HCT116 (cell line): ENCODE measurements around the gene GABBR2. TPM values are rescaled to one million over a fixed set of nuclear protein-coding genes. Genes with fewer than 3 reads are reported as not detected.

Source experiments
- ATAC-seq: fragments of 200-7000 bp; cut with Tn5 transposase; 2 replicates; pipeline ENCODE4 v1.9.1; 2020; ENCODE audit warnings: mild to moderate bottlenecking, moderate library complexity
- BruUV-seq: library from RNA; stranded (reverse); fragments of 400-500 nt; replicated peaks from 2 replicates; lab custom pipeline; 2021; lab: Mats Ljungman, UMichigan
- CTCF ChIA-PET: fragments of 300-600 bp; sonication (Branson Sonifier 250); formaldehyde crosslinking; loops from one replicate; lab custom pipeline; 2021; ENCODE audit warnings: antibody characterized with exemption; lab: Charles Lee
- POLR2A ChIA-PET: fragments of 300-600, 350-600 bp; sonication (Branson Sonifier 250); formaldehyde crosslinking; loops from one replicate; lab custom pipeline; 2021; ENCODE audit warnings: antibody characterized with exemption; lab: Charles Lee
- RAD21 ChIA-PET, 2 experiments: fragments of 300-600 bp; sonication (Branson Sonifier 250); formaldehyde crosslinking; loops; one replicate each; lab custom pipeline; 2023; ENCODE audit warnings: low total read pairs in 2 of 2; ENCODE audit not compliant: uncharacterized antibody in 2 of 2, unreplicated experiment in 2 of 2, low non-redundant PET in 1 of 2; lab: Charles Lee
- DNase-seq: peaks from one replicate; pipeline ENCODE4 v3.0.0-alpha.2; 2010; ENCODE audit warnings: low read depth, low spot score
- H2AFZ ChIP-seq: fragments of 200-600 bp; shearing (Covaris generic), sonication (generic); 2 replicates; pipeline ENCODE4 v1.6.1; 2017; ENCODE audit warnings: low read depth, mixed run types, mixed read lengths, antibody characterized with exemption, low read length; ENCODE audit not compliant: poor library complexity, severe bottlenecking
- H3K27ac ChIP-seq: 2 replicates; pipeline ENCODE4 v1.5.1; 2012; ENCODE audit warnings: low read depth, low read length
- H3K27me3 ChIP-seq: fragments of 200-600 bp; sonication (generic); 2 replicates; pipeline ENCODE4 v1.6.1; 2016; ENCODE audit warnings: mixed run types, low read length, mixed read lengths; ENCODE audit not compliant: insufficient read depth
- H3K36me3 ChIP-seq, 2 experiments: fragments of 200-500 bp in 1 of 2; fragments of 200-600 bp in 1 of 2; sonication (Bioruptor generic) in 1 of 2; sonication (generic) in 1 of 2; 2 replicates each; pipeline versions ENCODE4 v1.5.1 to v1.6.1; 2014 to 2016; ENCODE audit warnings: low read length in 2 of 2, inconsistent platforms in 1 of 2, mixed read lengths in 1 of 2, mixed run types in 1 of 2; ENCODE audit not compliant: insufficient read depth in 2 of 2, control insufficient read depth in 1 of 2
- H3K4me1 ChIP-seq, 2 experiments: fragments of 200-600 bp in 1 of 2; sonication (generic) in 1 of 2; 2 replicates each; pipeline versions ENCODE4 v1.5.1 to v1.6.1; 2012 to 2017; ENCODE audit warnings: low read length in 2 of 2, inconsistent platforms in 1 of 2, mild to moderate bottlenecking in 1 of 2, mixed read lengths in 1 of 2, mixed run types in 1 of 2, moderate library complexity in 1 of 2; ENCODE audit not compliant: insufficient read depth in 2 of 2, control insufficient read depth in 1 of 2
- H3K4me2 ChIP-seq: fragments of 200-600 bp; sonication (generic); 2 replicates; pipeline ENCODE4 v1.6.1; 2017; ENCODE audit warnings: mixed run types, low read length, mixed read lengths
- H3K4me3 ChIP-seq, 2 experiments: fragments of 200-600 bp in 1 of 2; sonication (generic) in 1 of 2; replicated peaks in 1 of 2; 2 replicates each; pipeline ENCODE4 v1.5.1; 2011 to 2016; ENCODE audit warnings: low read length in 2 of 2, control low read depth in 1 of 2, low read depth in 1 of 2, mild to moderate bottlenecking in 1 of 2, mixed read lengths in 1 of 2, mixed run types in 1 of 2
- H3K79me2 ChIP-seq: fragments of 200-600 bp; sonication (generic); 2 replicates; pipeline ENCODE4 v1.6.1; 2017; ENCODE audit warnings: mild to moderate bottlenecking, mixed run types, low read length, moderate library complexity, mixed read lengths; ENCODE audit not compliant: insufficient read depth
- H3K9ac ChIP-seq: fragments of 200-600 bp; sonication (generic); 2 replicates; pipeline ENCODE4 v1.6.1; 2016; ENCODE audit warnings: low read length, mixed read lengths
- H3K9me2 ChIP-seq: fragments of 200-600 bp; sonication (generic), shearing (Covaris generic); 2 replicates; pipeline ENCODE4 v1.6.1; 2017; ENCODE audit warnings: mixed run types, mild to moderate bottlenecking, moderate library complexity; ENCODE audit not compliant: insufficient read depth
- H3K9me3 ChIP-seq, 2 experiments: fragments of 200-500 bp in 1 of 2; fragments of 200-600 bp in 1 of 2; sonication (Bioruptor generic) in 1 of 2; sonication (generic) in 1 of 2; 2 replicates each; pipeline ENCODE4 v1.6.1; 2014 to 2017; ENCODE audit warnings: low read length in 2 of 2, mixed read lengths in 2 of 2, inconsistent platforms in 1 of 2, low read depth in 1 of 2, mild to moderate bottlenecking in 1 of 2, mixed run types in 1 of 2, moderate library complexity in 1 of 2; ENCODE audit not compliant: control insufficient read depth in 1 of 2, insufficient read depth in 1 of 2
- H4K20me1 ChIP-seq: fragments of 200-600 bp; sonication (generic), shearing (Covaris generic); 2 replicates; pipeline ENCODE4 v1.6.1; 2017; ENCODE audit warnings: mixed run types, mild to moderate bottlenecking, moderate library complexity; ENCODE audit not compliant: insufficient read depth
- EZH2phosphoT487 ChIP-seq: fragments of 200-600 bp; IDR thresholded peaks from 2 replicates; pipeline ENCODE4 v1.6.1; 2018; ENCODE audit warnings: antibody characterized with exemption, borderline replicate concordance
- SIN3A ChIP-seq: IDR thresholded peaks from 2 replicates; pipeline ENCODE4 v1.6.1; 2012; ENCODE audit warnings: low read depth
- SP1 ChIP-seq: IDR thresholded peaks from 2 replicates; pipeline ENCODE4 v1.6.1; 2012; ENCODE audit warnings: low read depth
- intact Hi-C: fragments of 100-400 bp; cut with micrococcal nuclease; formaldehyde crosslinking; loops from 2 replicates; pipeline ENCODE4 v1.10.0; 2022
- total RNA-seq: library from RNA; stranded (reverse); gene quantifications from one replicate; pipeline ENCODE4 v1.2.1, GENCODE V29; 2021; ENCODE audit not compliant: unreplicated experiment

Gene GABBR2
- total RNA-seq, 1 experiment from 2014 or later, result 0.15 TPM

DNA sequence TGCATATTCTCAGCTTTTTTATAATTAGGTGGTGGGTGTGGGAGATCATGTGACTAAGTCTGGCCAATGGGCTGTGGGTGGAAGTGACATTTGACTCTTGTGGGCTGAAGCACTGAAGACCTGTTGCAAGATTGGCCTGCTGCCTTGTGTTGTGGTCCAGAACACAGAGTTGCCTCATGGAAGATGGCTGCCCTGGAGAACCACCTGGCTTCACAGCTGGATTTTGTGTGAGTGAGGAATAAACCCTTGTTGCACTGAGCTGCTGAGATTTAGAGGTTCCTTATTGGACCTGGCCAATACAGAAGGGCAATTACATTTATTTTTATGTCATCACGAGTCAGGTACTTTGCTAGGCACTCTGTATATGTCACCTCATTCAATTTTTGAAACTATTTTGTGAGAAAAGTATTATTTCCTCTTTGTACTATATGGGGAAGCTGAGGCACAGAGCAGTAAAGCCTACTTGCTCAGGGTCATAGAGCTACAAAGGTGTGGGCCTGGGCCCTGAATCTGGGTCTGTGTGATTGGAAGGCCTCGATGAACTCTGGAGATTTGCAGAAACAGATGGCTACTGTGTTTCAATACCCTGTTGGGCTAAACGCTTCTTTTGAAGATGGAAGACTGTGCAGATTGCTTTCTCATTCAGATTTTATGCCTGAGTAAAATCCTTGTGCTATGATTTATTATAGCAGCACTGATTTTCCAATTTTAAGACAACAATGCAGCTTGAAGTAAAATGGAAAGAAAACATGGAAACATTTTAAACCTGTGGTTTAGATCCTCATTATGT lies 382.1 kb downstream of the GABBR2 start:
- BruUV-seq, result no TSS peak
- intact Hi-C loops, result no loop called here
- RAD21 ChIA-PET, result no interaction called here

DNA sequence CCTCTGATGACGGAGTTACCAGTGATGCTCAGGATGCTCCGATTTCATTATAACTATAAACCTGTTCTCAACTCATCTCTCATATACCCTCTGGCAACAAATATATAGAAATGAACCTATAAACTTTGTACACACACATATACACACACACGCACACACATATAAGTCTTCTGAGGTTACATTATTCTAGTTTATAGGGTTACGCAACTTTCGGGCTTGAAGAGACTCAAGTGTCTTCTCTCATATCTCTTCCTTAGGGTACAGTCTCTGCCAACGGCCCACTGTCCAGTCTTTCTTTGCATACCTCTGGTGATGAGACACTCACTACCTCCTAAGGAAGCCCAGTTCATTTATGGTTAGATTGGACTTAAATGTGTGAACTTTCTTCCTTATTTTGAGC lies 383.9 kb downstream of the GABBR2 start:
- no peaks in the 10 kb centered on the region for H3K36me3 ChIP-seq
- H3K79me2 ChIP-seq, result no peaks in the 10 kb centered on the region
- CTCF ChIA-PET, result interaction anchor here (0.7 kb wide), 1 partner anchor 838 kb away, joined by 6 read pairs; no protein-coding TSS in a partner anchor
- intact Hi-C loops, result no loop called here
- no peak overlapping the region for H2AFZ ChIP-seq
- DNase-seq, result no peak
- no peak overlapping the region for H3K4me3 ChIP-seq
- no peaks in the 10 kb centered on the region for H3K9me2 ChIP-seq
- TF ChIP-seq EZH2phosphoT487, result no peak
- no peak for TF ChIP-seq SIN3A
- H3K9me3 ChIP-seq, result no peaks in the 10 kb centered on the region
- H3K9ac ChIP-seq, result no peak overlapping the region
- H3K27ac ChIP-seq, result no peak overlapping the region
- H3K4me2 ChIP-seq, result no peak overlapping the region
- BruUV-seq, result no TSS peak
- H4K20me1 ChIP-seq, result no peaks in the 10 kb centered on the region
- no peaks in the 10 kb centered on the region for H3K27me3 ChIP-seq
- H3K4me1 ChIP-seq, result peaks cover 0 to 7% of the 10 kb centered on the region in 2 experiments; a peak in 1 of 4 replicates
- POLR2A ChIA-PET, result no interaction called here
- no peak for ATAC-seq
- RAD21 ChIA-PET, result interaction anchor here in 1 of 2 experiments (1.0 kb wide), 1 partner anchor 318 kb away, joined by 9 read pairs; no protein-coding TSS in a partner anchor

More for the DNA sequence above, 382.1 kb downstream of the GABBR2 start:
- H3K27me3 ChIP-seq, result peaks cover 4% of the 10 kb centered on the region; the same call in 1 of the 2 replicates
- no peak overlapping the region for H3K4me3 ChIP-seq
- no peak overlapping the region for H3K9ac ChIP-seq
- H2AFZ ChIP-seq, result no peak overlapping the region
- ATAC-seq (peak; percentile 37; the same call in 1 of the 2 replicates), DNase-seq (no peak)
- CTCF ChIA-PET, result no interaction called here
- H3K9me3 ChIP-seq, result no peaks in the 10 kb centered on the region
- H3K36me3 ChIP-seq, result no peaks in the 10 kb centered on the region
- no peak overlapping the region for H3K27ac ChIP-seq
- H3K4me1 ChIP-seq, result peaks cover 0 to 7% of the 10 kb centered on the region in 2 experiments; a peak in 1 of 4 replicates
- no peak for TF ChIP-seq SP1
- no peak overlapping the region for H3K4me2 ChIP-seq
- no peaks in the 10 kb centered on the region for H3K79me2 ChIP-seq
- H4K20me1 ChIP-seq, result no peaks in the 10 kb centered on the region
- H3K9me2 ChIP-seq, result no peaks in the 10 kb centered on the region
- POLR2A ChIA-PET, result no interaction called here
